ENCODE measurements around the gene PROCA1.
A peak's percentile ranks its signal among the peaks of the same experiment; 100 is the strongest.
"Not testable (repeated sequence)": the region's sequence is repeated elsewhere in the genome, so short reads cannot be mapped to it uniquely, and the experiment has no call there.

PROCA1 gene

GRCh38 chr17:28665994-28666393 lies 45.7 kb downstream of the PROCA1 start:
- no peak for DNase-seq

DNA sequence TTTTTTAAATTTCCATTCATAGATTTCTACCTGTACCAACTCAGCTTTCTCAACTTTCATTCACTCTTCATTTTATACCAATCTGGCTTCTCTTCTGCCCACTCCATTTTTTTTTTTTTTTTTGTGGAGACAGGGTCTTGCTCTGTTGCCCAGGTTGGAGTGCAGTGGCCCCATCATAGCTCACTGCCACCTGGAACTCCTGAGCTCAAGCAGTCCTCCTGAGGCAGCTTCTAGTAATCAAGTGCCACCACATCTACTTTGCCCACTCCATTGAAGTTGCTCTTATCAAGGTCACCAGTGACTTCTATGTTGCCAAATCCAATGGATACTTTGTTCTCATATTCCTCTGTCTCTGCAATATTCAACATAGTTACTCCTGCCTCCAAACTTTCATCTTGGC lies 48.0 kb downstream of the PROCA1 start:
- DNase-seq = no peak

GRCh38 chr17:28662527-28662829 lies 49.2 kb downstream of the PROCA1 start:
- DNase-seq = no peak

- DNase-seq = peak; percentile 92
Measured at GRCh38 chr17:28661635-28662526, 49.8 kb downstream of the PROCA1 start, which contains the start of the genes SDF2 and SUPT6H. SDF2 (minus strand) TSS chr17:28661906; CDS start chr17:28661876, 30 bp downstream. SUPT6H (plus strand) TSS chr17:28662205; CDS start chr17:28673402, 11,197 bp downstream.

DNA sequence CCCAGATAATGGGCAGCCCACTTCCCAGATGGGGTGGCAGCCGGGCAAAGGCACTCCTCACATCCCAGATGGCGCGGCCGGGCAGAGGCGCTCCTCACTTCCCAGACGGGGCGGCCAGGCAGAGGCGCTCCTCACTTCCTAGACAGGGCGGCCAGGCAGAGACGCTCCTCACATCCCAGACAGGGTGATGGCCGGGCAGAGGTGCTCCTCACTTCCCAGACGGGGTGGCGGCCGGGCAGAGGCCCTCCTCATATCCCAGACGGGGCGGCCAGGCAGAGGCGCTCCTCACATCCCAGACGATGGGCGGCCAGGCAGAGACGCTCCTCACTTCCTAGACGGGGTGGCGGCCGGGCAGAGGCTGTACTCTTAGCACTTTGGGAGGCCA lies 52.2 kb downstream of the PROCA1 start:
- not testable (repeated sequence) for DNase-seq

DNA sequence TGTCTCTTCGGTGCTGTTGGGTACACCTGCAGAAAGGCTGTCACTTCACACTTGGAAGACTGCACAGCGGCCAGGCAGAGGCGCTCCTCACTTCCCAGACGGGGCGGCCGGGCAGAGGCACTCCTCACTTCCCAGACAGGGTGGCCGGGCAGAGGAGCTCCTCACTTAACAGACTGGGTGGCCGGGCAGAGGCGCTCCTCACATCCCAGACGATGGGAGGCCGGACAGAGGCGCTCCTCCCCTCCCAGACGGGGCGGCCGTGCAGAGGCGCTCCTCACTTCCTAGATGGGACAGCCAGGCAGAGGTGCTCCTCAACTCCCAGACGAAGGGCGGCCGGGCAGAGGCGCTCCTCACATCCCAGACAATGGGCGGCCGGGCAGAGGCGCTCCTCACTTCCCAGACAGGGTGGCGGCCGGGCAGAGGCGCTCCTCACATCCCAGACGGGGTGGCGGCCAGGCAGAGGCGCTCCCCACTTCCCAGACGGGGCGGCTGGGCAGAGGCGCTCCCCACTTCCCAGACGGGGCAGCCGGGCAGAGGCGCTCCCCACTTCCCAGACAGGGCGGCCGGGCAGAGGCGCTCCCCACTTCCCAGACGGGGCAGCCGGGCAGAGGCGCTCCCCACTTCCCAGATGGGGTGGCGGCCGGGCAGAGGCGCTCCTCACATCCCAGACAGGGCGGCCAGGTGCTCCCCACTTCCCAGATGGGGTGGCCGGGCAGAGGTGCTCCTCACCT lies 52.8 kb downstream of the PROCA1 start:
- DNase-seq = not testable (repeated sequence)

DNA sequence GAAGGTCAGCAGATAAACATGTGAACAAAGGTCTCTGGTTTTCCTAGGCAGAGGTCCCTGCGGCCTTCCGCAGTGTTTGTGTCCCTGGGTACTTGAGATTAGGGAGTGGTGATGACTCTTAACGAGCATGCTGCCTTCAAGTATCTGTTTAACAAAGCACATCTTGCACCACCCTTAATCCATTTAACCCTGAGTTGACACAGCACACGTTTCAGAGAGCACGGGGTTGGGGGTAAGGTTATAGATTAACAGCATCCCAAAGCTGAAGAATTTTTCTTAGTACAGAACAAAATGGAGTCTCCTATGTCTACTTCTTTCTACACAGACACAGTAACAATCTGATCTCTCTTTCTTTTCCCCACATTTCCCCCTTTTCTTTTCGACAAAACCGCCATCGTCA lies 53.3 kb downstream of the PROCA1 start:
- DNase-seq = not testable (repeated sequence)

- DNase-seq = no peak
Measured at GRCh38 chr17:28657756-28658155, 53.9 kb downstream of the PROCA1 start.

GRCh38 chr17:28655160-28655559 lies 56.5 kb downstream of the PROCA1 start:
- DNase-seq = no peak

All from RPMI8226 (cell line).